Erythroblast (primary cell): ENCODE measurements around the gene FGFR3.

Experiments used
- GATA1 ChIP-seq: IDR thresholded peaks from 2 replicates; pipeline ENCODE4 v1.6.1; 2011; ENCODE audit warnings: low read depth, mild to moderate bottlenecking, control low read depth, low read length, moderate library complexity
- POLR2A ChIP-seq: IDR thresholded peaks from 2 replicates; pipeline ENCODE4 v1.6.1; 2011; ENCODE audit warnings: mild to moderate bottlenecking, low read length

DNA sequence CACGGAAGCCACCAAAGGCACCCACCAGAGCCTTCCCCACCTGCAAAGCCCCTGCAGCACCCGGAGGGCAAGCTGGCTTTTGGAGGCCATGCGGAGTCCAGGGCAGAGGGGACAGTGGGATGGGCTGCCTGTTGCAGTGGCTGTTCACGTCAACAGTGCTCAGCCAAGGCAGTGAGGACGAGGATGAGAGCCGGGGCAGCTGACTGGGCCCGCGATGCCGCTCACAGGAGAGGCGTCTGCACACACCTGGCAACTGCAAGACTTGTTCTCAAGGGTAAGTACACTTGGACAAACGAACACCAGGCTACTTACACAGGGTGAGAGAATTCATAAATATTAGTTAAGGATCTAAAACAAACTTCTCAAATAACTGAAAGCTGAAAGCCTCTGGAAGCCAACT is 19.6 kb downstream of the FGFR3 start:
- TF ChIP-seq POLR2A (no peak), GATA1 (no peak)
